Coronary artery (tissue), 2 donors: Measurements from ENCODE around the gene RPL13.

ENCODE experiments used
- DNase-seq: peaks from one replicate; pipeline ENCODE4 v3.0.0-alpha.2; 2017; ENCODE audit warnings: low spot score
- H3K27ac ChIP-seq, 2 donors: fragments of 200-600 bp; sonication (generic); one replicate each; pipeline ENCODE4 v1.5.1; 2016 to 2019
- H3K4me3 ChIP-seq: fragments of 200-600 bp; sonication (generic); 2 replicates; pipeline ENCODE4 v1.5.1; 2016; ENCODE audit warnings: mild to moderate bottlenecking, moderate library complexity
- CTCF ChIP-seq: fragments of 200-600 bp; sonication (generic); IDR thresholded peaks from one replicate; pipeline ENCODE4 v1.5.1; 2019; ENCODE audit warnings: antibody characterized with exemption

The RPL13 gene

GRCh38 chr16:89607937-89608740 is 47.7 kb downstream of the RPL13 start:
- TF ChIP-seq CTCF: no peak

GRCh38 chr16:89610108-89610453 is 49.6 kb downstream of the RPL13 start:
- DNase-seq: no peak
- TF ChIP-seq CTCF: no peak
- no peak overlapping the region for H3K4me3 ChIP-seq
- no peak overlapping the region for H3K27ac ChIP-seq

More at GRCh38 chr16:89607937-89608740, 47.7 kb downstream of the RPL13 start:
- no peak for DNase-seq
- no peak overlapping the region for H3K27ac ChIP-seq
- H3K4me3 ChIP-seq: no peak overlapping the region

GRCh38 chr16:89612415-89613166 is 52.1 kb downstream of the RPL13 start:
- no peak for DNase-seq
- TF ChIP-seq CTCF: no peak

GRCh38 chr16:89613231-89613953 is 52.9 kb downstream of the RPL13 start, which contains the start of gene DPEP1:
TSS of gene DPEP1 (plus strand) at chr16:89613642. CDS start at chr16:89630411, 16,769 bp downstream.
- no peak for TF ChIP-seq CTCF
- H3K4me3 ChIP-seq: no peak within 1 kb of the TSS
- DNase-seq: no peak
- no peak within 1 kb of the TSS for H3K27ac ChIP-seq

More at GRCh38 chr16:89612415-89613166, 52.1 kb downstream of the RPL13 start:
- Histone ChIP-seq H3K4me3 (no peak overlapping the region), H3K27ac (no peak overlapping the region)

- no peak overlapping the region for H3K4me3 ChIP-seq
- TF ChIP-seq CTCF: no peak
- H3K27ac ChIP-seq: no peak overlapping the region
- DNase-seq: no peak
Measured at GRCh38 chr16:89613954-89614459, 53.5 kb downstream of the RPL13 start.
